ENCODE measurements around the gene EXOC3L4.
"Not testable (repeated sequence)": the region's sequence is repeated elsewhere in the genome, so short reads cannot be mapped to it uniquely, and the experiment has no call there.

EXOC3L4 gene

DNA sequence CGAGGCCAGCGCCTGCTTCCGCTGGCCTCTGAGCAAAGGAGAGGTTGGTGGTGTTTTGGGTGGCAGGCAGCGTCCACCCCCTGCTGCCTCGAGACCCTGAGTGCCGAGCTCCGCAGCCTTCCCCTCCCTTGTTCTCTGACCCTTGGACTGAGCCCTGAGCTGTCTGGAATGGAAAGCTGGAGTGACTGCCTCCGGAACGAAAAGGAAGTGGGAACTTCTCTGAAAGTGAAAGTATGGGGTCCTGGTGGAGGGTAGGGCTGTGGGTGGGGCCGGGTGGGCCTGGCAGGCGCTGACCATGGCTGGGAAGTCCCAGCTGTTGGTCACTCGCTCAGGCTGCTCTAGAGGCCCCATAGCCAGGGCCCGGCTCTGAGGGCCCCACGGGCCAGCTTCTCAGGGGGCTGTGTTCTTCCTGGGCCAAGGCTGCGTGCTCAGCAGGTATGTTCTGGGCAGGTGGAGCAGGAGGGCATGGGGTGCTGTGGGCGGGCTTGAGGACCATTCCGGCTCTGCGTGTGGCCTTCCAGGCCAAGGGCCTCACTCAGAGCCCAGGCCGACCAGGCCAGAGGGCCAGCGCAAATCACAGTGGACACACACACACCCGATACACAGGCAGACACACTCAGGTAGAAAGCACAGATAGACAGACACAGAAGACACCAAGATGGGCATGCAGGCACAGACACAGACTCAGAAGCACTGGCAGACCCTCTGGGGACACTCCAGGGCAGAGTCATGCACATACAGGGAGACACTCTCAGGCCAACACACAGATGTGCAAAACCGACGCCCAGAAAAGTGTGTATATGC, at the start of gene EXOC3L4:
TSS of gene EXOC3L4 (plus strand) at position 320 of the 804 bp plus-strand sequence. CDS start 5,495 bp downstream, outside the sequence.
- no peak for DNase-seq

- DNase-seq = no peak
These were observed 49.1 kb upstream of the EXOC3L4 start for GRCh38 chr14:103045371-103045869.

DNA sequence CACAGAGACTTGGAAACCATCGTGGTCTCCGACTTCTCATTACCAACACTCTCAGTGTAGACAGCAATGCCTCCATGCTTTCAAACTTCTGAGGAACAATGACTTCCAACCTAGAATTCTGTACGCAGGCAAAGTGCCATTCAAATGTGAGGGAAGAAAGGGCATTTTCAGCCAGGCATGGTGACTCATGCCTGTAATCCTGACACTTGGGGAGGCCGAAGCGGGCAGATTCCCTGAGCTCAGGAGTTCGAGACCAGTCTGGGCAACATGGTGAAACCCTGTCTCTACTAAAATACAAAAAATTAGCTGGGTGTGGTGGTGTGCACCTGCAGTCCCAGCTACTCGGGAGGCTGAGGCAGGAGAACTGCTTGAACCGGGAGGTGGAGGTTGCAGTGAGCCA, 47.1 kb upstream of the EXOC3L4 start:
- not testable (repeated sequence) for DNase-seq

- no peak for DNase-seq
These were observed 43.6 kb upstream of the EXOC3L4 start for GRCh38 chr14:103050935-103051334.

DNA sequence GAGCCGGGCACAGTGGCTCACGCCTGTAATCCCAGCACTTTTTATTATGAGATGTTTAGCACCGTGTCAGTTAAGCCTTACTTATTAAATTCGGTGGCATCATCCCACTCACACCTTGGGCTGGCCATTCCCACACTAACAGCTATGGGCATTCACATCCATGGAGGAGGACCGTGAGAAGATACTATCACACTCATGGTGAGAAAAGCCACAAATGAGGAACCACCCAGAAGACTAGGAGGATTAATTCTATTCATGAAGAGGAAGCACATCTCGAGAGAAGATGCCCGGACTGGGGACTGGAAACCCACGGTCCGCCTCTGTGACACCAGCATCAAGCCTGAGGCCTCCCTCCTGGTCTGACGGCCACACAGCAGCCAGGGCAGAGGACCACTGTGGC, 42.1 kb upstream of the EXOC3L4 start:
- no peak for DNase-seq

GRCh38 chr14:103055695-103056094, 38.8 kb upstream of the EXOC3L4 start:
- no peak for DNase-seq

DNA sequence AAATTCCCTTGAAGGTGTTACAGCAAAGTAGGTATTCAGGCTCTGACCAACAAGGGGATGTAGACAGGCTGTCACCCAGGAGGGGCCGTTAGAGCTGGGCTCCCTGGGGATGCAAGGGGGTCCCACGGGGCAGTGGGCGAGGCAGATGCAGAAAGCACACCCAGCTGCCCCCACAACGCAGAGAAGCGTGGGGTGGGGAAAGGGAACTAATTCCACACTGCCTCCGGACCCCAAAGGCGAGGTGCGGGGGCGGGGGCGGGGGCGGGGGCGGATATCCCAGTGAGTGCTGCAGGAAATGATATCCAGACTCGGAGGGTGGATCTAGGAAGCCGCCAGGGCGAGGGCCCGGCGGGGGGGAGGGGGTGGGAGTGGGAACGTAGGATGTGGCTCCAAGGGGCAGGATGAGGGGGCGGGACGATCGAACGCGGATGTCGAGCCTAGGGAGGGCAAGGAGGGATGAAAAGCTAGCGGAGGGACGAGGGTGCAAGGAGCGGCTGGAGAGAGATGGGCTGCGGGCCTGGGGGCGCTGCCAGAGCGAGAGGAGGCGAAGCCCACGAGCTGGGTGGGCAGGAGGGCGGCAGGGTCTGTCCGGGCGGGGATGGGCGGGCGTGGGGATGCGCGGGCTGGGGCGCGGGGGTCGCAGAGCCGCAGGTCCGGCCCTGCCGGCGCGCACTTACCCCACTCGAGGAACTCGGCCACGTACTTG, 38.0 kb upstream of the EXOC3L4 start:
- DNase-seq = no peak

DNA sequence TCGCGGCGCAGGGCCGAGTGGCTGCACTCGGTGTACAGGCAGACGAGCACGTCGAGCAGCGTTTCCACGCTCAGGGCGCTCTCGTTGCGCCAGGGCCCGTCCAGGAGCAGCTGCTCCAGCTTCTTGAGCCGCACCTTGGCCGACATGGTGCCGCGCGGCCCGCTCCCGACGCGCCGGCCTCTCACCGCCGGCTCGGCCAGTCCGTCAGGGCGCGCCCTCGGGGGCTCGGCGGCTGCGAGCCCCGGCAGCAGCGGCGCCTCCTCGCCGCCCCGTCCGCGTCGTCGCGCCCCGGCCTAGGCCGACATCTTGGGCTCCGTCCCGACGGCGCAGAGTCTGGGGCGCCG, 37.5 kb upstream of the EXOC3L4 start:
- no peak for DNase-seq

DNA sequence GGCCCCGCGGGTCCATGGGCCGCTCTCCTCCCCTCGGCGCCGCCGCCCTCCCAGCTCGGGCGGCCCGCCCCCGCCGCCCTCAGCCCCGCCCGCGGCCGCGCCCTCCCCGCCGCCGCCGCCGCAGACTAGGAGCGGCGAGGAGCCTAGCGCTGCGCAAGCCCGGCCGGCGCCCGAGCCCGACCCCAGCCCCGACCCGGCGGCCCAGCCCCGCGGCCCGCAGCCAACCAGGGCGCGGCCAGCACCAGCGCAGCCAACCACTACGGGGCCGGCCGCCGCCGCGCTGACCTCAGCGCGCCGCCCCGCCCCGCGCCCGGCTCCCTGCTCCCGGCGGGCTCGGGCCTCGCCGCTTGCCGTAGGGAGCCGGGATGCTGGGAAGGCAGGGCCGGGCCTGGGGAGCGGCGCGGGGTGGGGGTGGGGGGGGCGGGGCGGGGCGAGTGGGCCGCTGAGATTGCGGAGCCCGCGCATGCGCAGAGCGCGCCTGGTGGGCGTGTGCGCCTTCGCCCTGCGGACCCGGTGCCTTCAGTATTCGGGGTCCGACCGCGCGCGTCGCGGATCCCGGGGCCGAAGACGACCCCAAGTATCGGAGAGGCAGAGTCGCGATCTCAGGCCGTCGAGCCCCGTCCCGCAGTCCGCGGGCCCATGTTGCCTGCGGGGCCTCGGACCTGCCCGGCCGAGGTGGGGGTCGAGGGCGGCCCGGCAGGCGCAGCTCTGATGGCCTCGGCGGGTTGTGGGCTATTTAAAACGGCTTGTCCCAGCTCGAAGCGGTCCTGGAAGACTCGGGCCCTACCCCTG, 37.0 kb upstream of the EXOC3L4 start, which contains the start of gene CDC42BPB:
TSS of gene CDC42BPB (minus strand) at position 178 of the 792 bp plus-strand sequence. CDS start 376 bp downstream, outside the sequence.
- peak; percentile 53 to 65 for DNase-seq

DNA sequence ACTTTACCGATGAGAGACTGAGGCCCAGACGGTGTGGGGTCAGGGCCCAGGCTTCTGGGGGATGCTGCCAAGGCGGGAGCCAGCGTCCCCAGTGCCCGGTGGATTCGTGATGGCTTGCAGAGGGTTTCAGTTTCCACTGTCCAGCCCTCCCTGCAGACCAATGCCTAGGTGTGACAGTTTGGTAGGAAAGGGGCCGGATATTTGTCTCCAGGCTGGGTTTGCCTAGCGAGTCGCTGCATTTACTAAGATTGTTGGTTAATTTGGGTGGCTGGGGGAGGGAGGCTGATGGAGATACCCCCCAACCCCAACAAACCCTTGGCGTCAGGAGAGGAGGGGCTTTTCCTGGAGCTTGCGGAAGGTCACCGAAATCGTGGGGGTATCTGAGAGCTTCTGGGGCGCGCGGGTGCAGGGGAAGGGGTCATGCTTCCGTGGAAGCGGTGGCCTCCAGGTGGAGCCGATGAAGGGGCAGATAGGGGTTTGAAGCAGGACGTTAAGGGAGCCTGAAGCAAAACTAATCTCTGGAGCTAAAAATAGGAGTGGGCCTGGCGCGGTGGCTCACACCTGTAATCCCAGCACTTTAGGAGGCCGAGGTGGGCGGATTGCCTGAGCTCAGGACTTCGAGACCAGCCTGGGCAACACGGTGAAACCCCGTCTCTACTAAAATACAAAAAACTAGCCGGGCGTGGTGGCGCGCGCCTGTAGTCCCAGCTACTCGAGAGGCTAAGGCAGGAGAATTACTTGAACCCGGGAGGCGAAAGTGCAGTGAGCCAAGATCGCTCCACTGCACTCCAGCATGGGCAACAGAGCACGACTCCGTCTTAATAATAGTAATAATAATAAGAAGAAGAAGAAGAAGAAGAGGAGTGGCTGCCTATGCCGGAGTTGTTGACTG, 36.1 kb upstream of the EXOC3L4 start:
- DNase-seq = no peak

GRCh38 chr14:103059556-103059955, 35.0 kb upstream of the EXOC3L4 start:
- no peak for DNase-seq

GRCh38 chr14:103061482-103061976, 33.0 kb upstream of the EXOC3L4 start:
- no peak for DNase-seq

GRCh38 chr14:103064436-103064835, 30.1 kb upstream of the EXOC3L4 start:
- DNase-seq = no peak

DNA sequence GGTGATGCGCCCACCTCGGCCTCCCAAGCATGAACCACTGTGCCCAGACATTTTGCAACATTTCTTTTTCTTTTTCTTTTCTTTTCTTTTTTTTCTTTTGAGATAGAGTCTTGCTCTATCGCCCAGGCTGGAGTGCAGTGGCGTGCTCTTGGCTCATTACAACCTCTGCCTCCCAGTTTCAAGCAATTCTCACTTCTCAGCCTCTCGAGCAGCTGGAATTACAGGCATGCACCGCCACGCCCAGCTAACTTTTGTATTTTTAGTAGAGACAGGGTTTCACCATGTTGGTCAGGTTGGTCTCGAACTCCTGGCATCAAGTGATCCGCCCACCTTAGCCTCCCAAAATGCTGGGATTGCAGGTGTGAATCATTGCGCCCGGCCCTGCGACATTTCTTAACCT, 29.5 kb upstream of the EXOC3L4 start:
- no peak for DNase-seq

GRCh38 chr14:103065861-103066260, 28.7 kb upstream of the EXOC3L4 start:
- no peak for DNase-seq

GRCh38 chr14:103066399-103066798, 28.1 kb upstream of the EXOC3L4 start:
- DNase-seq = no peak

DNA sequence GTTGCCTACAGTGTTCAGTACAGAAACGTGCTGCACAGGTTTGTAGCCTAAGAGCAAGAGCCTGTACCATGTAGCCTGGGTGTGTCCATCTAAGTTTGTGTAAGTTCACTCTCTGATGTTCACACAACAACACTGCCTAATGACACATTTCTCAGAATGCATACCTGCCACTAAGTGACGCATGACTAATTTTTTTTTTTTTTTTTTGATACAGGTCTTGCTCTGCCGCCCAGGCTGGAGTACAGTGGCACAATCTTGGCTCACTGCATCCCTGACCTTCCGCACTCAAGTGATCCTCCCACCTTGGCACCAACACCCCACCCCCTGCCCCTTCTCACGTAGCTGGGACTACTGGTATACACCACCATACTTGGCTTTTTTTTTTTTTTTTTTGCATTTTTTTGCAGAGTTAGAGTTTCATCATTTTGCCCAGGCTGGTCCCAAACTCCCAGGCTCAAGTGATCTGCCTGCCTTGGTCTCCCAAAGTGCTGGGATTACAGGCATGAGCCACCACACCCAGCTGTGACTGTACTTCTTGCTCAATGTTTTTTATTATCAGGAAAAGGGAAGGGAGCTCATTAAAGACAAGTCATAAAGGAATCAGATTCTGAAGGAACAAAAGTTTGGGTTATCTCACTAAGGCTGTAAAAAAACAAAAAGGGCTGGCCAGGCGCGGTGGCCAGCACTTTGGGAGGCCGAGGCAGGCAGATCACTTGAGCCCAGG, 27.1 kb upstream of the EXOC3L4 start:
- no peak for DNase-seq

- DNase-seq = no peak
These were observed 26.0 kb upstream of the EXOC3L4 start for GRCh38 chr14:103068351-103069073.

- no peak for DNase-seq
These were observed 24.2 kb upstream of the EXOC3L4 start for GRCh38 chr14:103070263-103070885.

- DNase-seq = no peak
These were observed 23.5 kb upstream of the EXOC3L4 start for GRCh38 chr14:103070971-103071542.
